Bronchial epithelial cell (primary cell): ENCODE data around the gene CPLX1. TPM values are rescaled to one million over a fixed set of nuclear protein-coding genes. Genes with fewer than 3 reads are reported as not detected.
A peak's percentile ranks its signal among the peaks of the same experiment; 100 is the strongest.
"Not testable (repeated sequence)": the region's sequence is repeated elsewhere in the genome, so short reads cannot be mapped to it uniquely, and the experiment has no call there.

Experiments
- DNase-seq: peaks from one replicate; pipeline ENCODE4 v3.0.0-alpha.2; 2010; ENCODE audit warnings: low read depth
- FAIRE-seq: peaks from 2 replicates; lab custom pipeline; 2011; peaks lifted over from hg19 to GRCh38; lab: Jason Lieb, UNC
- H3K27me3 ChIP-seq: 2 replicates; pipeline ENCODE4 v1.5.1; 2011; ENCODE audit warnings: low read length; ENCODE audit not compliant: control insufficient read depth, insufficient read depth
- H3K36me3 ChIP-seq: 2 replicates; pipeline ENCODE4 v1.5.1; 2011; ENCODE audit warnings: low read length; ENCODE audit not compliant: control insufficient read depth, insufficient read depth
- H3K4me3 ChIP-seq: 2 replicates; pipeline ENCODE4 v1.5.1; 2011; ENCODE audit warnings: mild to moderate bottlenecking, low read depth, low read length, control low read depth
- total RNA-seq: library from RNA; depleted of rRNA; stranded (reverse); fragments of >200 nt; gene quantifications from 2 replicates; pipeline ENCODE4 v1.2.1, GENCODE V29; 2014
- TF ChIP-seq, protein P1 (sequence below): IDR thresholded peaks from 2 replicates; pipeline ENCODE4 v1.5.1; 2011; ENCODE audit warnings: mild to moderate bottlenecking, moderate library complexity, low read length, control low read depth, inconsistent platforms; ENCODE audit not compliant: insufficient read depth, severe bottlenecking

The CPLX1 gene
- total RNA-seq, 1 donor from 2014 or later = not detected

DNA sequence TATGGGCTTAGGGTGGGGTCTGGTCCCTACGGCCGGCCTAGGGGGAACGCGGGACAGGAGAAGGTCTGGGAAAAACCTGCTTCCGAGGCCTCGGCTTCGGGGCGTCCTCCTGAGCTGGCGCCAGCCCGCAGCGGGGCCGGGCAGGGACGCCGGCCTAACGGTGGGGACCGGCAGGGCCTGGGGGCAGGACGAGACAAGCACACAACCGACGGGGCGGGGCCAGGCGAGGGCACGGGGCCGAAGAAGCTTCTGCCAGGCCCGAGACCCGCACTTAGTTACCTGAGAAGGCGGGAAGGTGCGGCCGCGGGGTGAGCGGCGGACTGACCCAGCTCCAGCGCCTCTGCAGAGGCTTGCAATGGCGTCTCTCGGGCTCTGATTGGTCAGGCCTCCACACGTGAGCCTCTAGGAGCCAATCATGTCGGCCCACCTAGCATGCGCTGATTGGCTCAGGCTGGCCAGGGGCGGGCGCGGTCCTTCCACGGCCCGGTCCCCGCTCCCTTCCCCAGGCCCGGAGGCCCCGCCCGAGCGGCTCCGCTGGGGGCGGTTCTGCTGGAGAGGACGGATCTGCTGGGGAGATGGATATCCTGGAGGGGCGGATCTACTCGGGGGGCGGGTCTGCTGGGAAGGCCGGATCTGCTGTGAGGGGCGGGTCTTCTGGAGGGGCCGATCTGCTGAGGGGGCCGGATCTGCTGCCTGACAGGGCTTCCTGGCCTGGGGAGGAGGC, 44.3 kb downstream of the CPLX1 start:
- Histone ChIP-seq H3K4me3 (peak overlapping the region; percentile 99), H3K27me3 (peaks cover 2% of the 10 kb centered on the region), H3K36me3 (peaks cover 15% of the 10 kb centered on the region)
- DNase-seq (peak; percentile 94), FAIRE-seq (no peak)
- TF ChIP-seq, protein P1, sequence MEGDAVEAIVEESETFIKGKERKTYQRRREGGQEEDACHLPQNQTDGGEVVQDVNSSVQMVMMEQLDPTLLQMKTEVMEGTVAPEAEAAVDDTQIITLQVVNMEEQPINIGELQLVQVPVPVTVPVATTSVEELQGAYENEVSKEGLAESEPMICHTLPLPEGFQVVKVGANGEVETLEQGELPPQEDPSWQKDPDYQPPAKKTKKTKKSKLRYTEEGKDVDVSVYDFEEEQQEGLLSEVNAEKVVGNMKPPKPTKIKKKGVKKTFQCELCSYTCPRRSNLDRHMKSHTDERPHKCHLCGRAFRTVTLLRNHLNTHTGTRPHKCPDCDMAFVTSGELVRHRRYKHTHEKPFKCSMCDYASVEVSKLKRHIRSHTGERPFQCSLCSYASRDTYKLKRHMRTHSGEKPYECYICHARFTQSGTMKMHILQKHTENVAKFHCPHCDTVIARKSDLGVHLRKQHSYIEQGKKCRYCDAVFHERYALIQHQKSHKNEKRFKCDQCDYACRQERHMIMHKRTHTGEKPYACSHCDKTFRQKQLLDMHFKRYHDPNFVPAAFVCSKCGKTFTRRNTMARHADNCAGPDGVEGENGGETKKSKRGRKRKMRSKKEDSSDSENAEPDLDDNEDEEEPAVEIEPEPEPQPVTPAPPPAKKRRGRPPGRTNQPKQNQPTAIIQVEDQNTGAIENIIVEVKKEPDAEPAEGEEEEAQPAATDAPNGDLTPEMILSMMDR = no peak

GRCh38 chr4:780716-781492, 45.0 kb downstream of the CPLX1 start:
- DNase-seq (no peak), FAIRE-seq (no peak)
- H3K4me3 ChIP-seq = peak overlapping the region; percentile 99
- H3K36me3 ChIP-seq = peaks cover 18% of the 10 kb centered on the region
- TF ChIP-seq, protein P1 = no peak
- H3K27me3 ChIP-seq = peaks cover 1% of the 10 kb centered on the region

GRCh38 chr4:780255-780654, 45.7 kb downstream of the CPLX1 start:
- not testable (repeated sequence) for DNase-seq, H3K27me3 ChIP-seq, FAIRE-seq
- peak overlapping the region; percentile 99 for H3K4me3 ChIP-seq
- H3K36me3 ChIP-seq = peaks cover 19% of the 10 kb centered on the region

- no peak for FAIRE-seq
- H3K4me3 ChIP-seq = no peak overlapping the region
Measured at GRCh38 chr4:779555-779954, 46.4 kb downstream of the CPLX1 start.

DNA sequence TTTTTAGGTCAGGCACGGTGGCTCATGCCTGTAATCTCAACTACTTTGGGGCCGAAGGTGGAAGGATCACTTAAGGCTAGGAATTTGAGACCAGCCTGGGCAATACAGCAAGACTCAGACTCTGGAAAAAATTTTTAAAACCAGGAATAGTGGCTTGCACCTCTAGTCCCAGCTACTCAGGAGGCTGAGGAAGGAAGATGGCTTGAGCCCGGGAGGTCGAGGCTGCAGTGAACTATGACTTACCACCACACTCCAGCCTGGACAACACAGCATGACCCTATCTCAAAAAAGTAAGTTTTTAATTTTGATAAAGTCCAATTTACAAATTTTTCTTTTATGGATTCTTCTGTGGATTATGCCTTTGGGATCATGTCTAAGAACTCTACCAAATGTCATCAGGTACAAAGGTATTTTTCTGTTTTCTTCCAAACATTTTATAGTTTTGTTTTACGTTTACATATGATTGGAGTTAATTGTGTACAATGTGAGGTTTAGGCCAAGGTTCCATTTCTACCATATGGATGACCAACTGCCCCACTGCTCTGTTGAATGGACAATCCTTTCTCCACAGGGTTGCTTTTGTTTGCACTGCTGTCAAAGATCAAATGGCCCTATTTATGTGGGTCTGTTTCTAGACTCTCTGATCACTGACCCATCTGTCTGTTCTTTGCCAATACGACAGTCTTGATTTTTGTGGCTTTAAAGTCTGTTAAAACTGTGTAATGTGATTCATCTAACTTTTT, 48.2 kb downstream of the CPLX1 start:
- TF ChIP-seq, protein P1 = no peak
- Histone ChIP-seq H3K27me3 (no peaks in the 10 kb centered on the region), H3K36me3 (peaks cover 23% of the 10 kb centered on the region), H3K4me3 (no peak overlapping the region)
- no peak for FAIRE-seq
- no peak for DNase-seq

More at GRCh38 chr4:779555-779954, 46.4 kb downstream of the CPLX1 start:
- Histone ChIP-seq H3K36me3 (peaks cover 19% of the 10 kb centered on the region), H3K27me3 (no peaks in the 10 kb centered on the region)
- TF ChIP-seq, protein P1 = no peak
- no peak for DNase-seq
